ENCODE results near the gene KRTAP17-1.
"Not testable (repeated sequence)": the region's sequence is repeated elsewhere in the genome, so short reads cannot be mapped to it uniquely, and the experiment has no call there.

GRCh38 chr17:41275648-41276190 is 39.8 kb downstream of the KRTAP17-1 start, which contains the start of gene KRTAP9-7:
- TF ChIP-seq, protein P1, sequence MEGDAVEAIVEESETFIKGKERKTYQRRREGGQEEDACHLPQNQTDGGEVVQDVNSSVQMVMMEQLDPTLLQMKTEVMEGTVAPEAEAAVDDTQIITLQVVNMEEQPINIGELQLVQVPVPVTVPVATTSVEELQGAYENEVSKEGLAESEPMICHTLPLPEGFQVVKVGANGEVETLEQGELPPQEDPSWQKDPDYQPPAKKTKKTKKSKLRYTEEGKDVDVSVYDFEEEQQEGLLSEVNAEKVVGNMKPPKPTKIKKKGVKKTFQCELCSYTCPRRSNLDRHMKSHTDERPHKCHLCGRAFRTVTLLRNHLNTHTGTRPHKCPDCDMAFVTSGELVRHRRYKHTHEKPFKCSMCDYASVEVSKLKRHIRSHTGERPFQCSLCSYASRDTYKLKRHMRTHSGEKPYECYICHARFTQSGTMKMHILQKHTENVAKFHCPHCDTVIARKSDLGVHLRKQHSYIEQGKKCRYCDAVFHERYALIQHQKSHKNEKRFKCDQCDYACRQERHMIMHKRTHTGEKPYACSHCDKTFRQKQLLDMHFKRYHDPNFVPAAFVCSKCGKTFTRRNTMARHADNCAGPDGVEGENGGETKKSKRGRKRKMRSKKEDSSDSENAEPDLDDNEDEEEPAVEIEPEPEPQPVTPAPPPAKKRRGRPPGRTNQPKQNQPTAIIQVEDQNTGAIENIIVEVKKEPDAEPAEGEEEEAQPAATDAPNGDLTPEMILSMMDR (conservative IDR thresholded peaks at IDR 0.05; ENCODE audit: low read length) = not testable (repeated sequence)
- not testable (repeated sequence) for TF ChIP-seq EZH2phosphoT487 (IDR thresholded peaks at IDR 0.05; ENCODE audit: borderline replicate concordance, low read depth, low read length)

Data from OCI-LY7 (cell line).